IMR-90 (cell line): ENCODE data around the gene CRYZL1. TPM values are rescaled to one million over a fixed set of nuclear protein-coding genes. Genes with fewer than 3 reads are reported as not detected.
A peak's percentile ranks its signal among the peaks of the same experiment; 100 is the strongest.

Experiments used
- ATAC-seq: fragments of 200-7000 bp; cut with Tn5 transposase; 2 replicates; pipeline ENCODE4 v1.9.1; 2020; ENCODE audit warnings: low read depth, mild to moderate bottlenecking, moderate library complexity
- BruUV-seq: library from RNA; stranded (reverse); fragments of 400-500 nt; replicated peaks from 2 replicates; lab custom pipeline; 2021; lab: Mats Ljungman, UMichigan
- CTCF ChIA-PET: fragments of 300-600 bp; formaldehyde crosslinking; extraction: SDS; loops from one replicate; lab custom pipeline; 2021; ENCODE audit warnings: antibody characterized with exemption; lab: Yijun Ruan, JAX
- POLR2A ChIA-PET: fragments of 300-600 bp; sonication (Branson Sonifier 250); formaldehyde crosslinking; loops from one replicate; lab custom pipeline; 2022; ENCODE audit warnings: antibody characterized with exemption; ENCODE audit not compliant: unreplicated experiment; lab: Charles Lee
- DNase-seq: peaks from one replicate; pipeline ENCODE4 v3.0.0; 2013
- H2AFZ ChIP-seq: replicated peaks from 2 replicates; pipeline ENCODE3; 2013; ENCODE audit warnings: low read length, mild to moderate bottlenecking; ENCODE audit not compliant: poor library complexity
- H2AK5ac ChIP-seq: 2 replicates; pipeline ENCODE4 v1.6.1; 2013; ENCODE audit warnings: low read depth, low read length, inconsistent platforms
- H2AK9ac ChIP-seq: replicated peaks from 2 replicates; pipeline ENCODE3; 2013; ENCODE audit warnings: mild to moderate bottlenecking, low read depth, low read length, moderate library complexity; ENCODE audit not compliant: poor library complexity
- H2BK120ac ChIP-seq: 2 replicates; pipeline ENCODE4 v1.6.1; 2013; ENCODE audit warnings: low read depth, low read length, inconsistent platforms
- H2BK15ac ChIP-seq: 3 replicates; pipeline ENCODE4 v1.6.1; 2013; ENCODE audit warnings: low read depth, low read length, inconsistent platforms
- H2BK20ac ChIP-seq: 2 replicates; pipeline ENCODE4 v1.6.1; 2013; ENCODE audit warnings: low read depth, mild to moderate bottlenecking, inconsistent platforms, low read length, moderate library complexity
- H2BK5ac ChIP-seq: 2 replicates; pipeline ENCODE4 v1.6.1; 2013; ENCODE audit warnings: mild to moderate bottlenecking, low read depth, low read length, inconsistent platforms; ENCODE audit not compliant: poor library complexity, severe bottlenecking
- H3K14ac ChIP-seq: replicated peaks from 2 replicates; pipeline ENCODE4 v1.6.1; 2013; ENCODE audit warnings: low read depth, low read length, inconsistent platforms
- H3K18ac ChIP-seq: 2 replicates; pipeline ENCODE4 v1.6.1; 2013; ENCODE audit warnings: low read depth, low read length, control low read depth
- H3K23ac ChIP-seq: 2 replicates; pipeline ENCODE4 v1.6.1; 2013; ENCODE audit warnings: low read depth, low read length, inconsistent platforms
- H3K27ac ChIP-seq: 2 replicates; pipeline ENCODE4 v1.5.1; 2013; ENCODE audit warnings: mild to moderate bottlenecking, control low read depth, low read length; ENCODE audit not compliant: insufficient read depth
- H3K27me3 ChIP-seq: 2 replicates; pipeline ENCODE4 v1.6.1; 2013; ENCODE audit warnings: low read length; ENCODE audit not compliant: control insufficient read depth, insufficient read depth
- H3K36me3 ChIP-seq: 2 replicates; pipeline ENCODE4 v1.6.1; 2013; ENCODE audit warnings: low read length, mixed read lengths; ENCODE audit not compliant: control insufficient read depth, insufficient read depth
- H3K4ac ChIP-seq: 2 replicates; pipeline ENCODE4 v1.6.1; 2013; ENCODE audit warnings: low read depth, low read length, inconsistent platforms
- H3K4me1 ChIP-seq: 2 replicates; pipeline ENCODE4 v1.6.1; 2013; ENCODE audit warnings: low read length, mixed read lengths; ENCODE audit not compliant: control insufficient read depth, insufficient read depth
- H3K4me2 ChIP-seq: 2 replicates; pipeline ENCODE4 v1.6.1; 2013; ENCODE audit warnings: low read depth, mild to moderate bottlenecking, control low read depth, low read length, moderate library complexity
- H3K4me3 ChIP-seq: 2 replicates; pipeline ENCODE4 v1.5.1; 2013; ENCODE audit warnings: low read depth, mild to moderate bottlenecking, control low read depth, low read length, moderate library complexity; ENCODE audit not compliant: insufficient read depth
- H3K56ac ChIP-seq: 2 replicates; pipeline ENCODE4 v1.6.1; 2013; ENCODE audit warnings: low read length, inconsistent platforms; ENCODE audit not compliant: insufficient read depth; ENCODE audit errors: extremely low read depth
- H3K79me1 ChIP-seq, 2 experiments: 2 replicates each; pipeline ENCODE4 v1.6.1; 2013; ENCODE audit warnings: low read length in 2 of 2, inconsistent platforms in 1 of 2, low read depth in 1 of 2
- H3K9ac ChIP-seq: 2 replicates; pipeline ENCODE4 v1.6.1; 2013; ENCODE audit warnings: low read depth, low read length, control low read depth
- H3K9me1 ChIP-seq: 2 replicates; pipeline ENCODE4 v1.6.1; 2013; ENCODE audit warnings: low read length, inconsistent platforms; ENCODE audit not compliant: insufficient read depth
- H3K9me3 ChIP-seq: 2 replicates; pipeline ENCODE4 v1.6.1; 2013; ENCODE audit warnings: low read length; ENCODE audit not compliant: control insufficient read depth, insufficient read depth
- H4K20me1 ChIP-seq: 2 replicates; pipeline ENCODE4 v1.6.1; 2013; ENCODE audit warnings: low read length, inconsistent platforms; ENCODE audit not compliant: insufficient read depth
- H4K5ac ChIP-seq: 2 replicates; pipeline ENCODE4 v1.6.1; 2013; ENCODE audit warnings: mild to moderate bottlenecking, low read depth, low read length, control low read depth
- H4K8ac ChIP-seq, 2 experiments: 2 replicates each; pipeline ENCODE4 v1.6.1; 2013; ENCODE audit warnings: low read depth in 2 of 2, low read length in 2 of 2, control low read depth in 1 of 2, inconsistent platforms in 1 of 2
- H4K91ac ChIP-seq: 2 replicates; pipeline ENCODE4 v1.6.1; 2013; ENCODE audit warnings: low read depth, low read length, inconsistent platforms; ENCODE audit not compliant: insufficient read depth
- CHD1 ChIP-seq: IDR thresholded peaks from 2 replicates; pipeline ENCODE4 v1.6.1; 2012; ENCODE audit warnings: low read depth, low read length, improper control_type of control experiment
- POLR2A ChIP-seq: IDR thresholded peaks from 2 replicates; pipeline ENCODE4 v1.6.1; 2012; ENCODE audit warnings: mild to moderate bottlenecking, low read depth, low read length
- RAD21 ChIP-seq: IDR thresholded peaks from 2 replicates; pipeline ENCODE4 v1.6.1; 2012; ENCODE audit warnings: low read length, improper control_type of control experiment
- RCOR1 ChIP-seq: IDR thresholded peaks from 2 replicates; pipeline ENCODE4 v1.6.1; 2012; ENCODE audit warnings: mild to moderate bottlenecking, low read length, improper control_type of control experiment; ENCODE audit not compliant: insufficient replicate concordance
- RFX5 ChIP-seq: IDR thresholded peaks from 2 replicates; pipeline ENCODE4 v1.8.0; 2012; ENCODE audit warnings: low read depth, mild to moderate bottlenecking, low read length, moderate library complexity
- SMC3 ChIP-seq: fragments of 150-350 bp; IDR thresholded peaks from 2 replicates; pipeline ENCODE4 v1.6.1; 2016; ENCODE audit warnings: low read depth, mild to moderate bottlenecking, antibody characterized with exemption, low read length, moderate library complexity
- WGBS, 2 experiments: methylation state at CpG; one replicate each; pipeline versions ENCODE4 v1.1.5 to v1.1.7; 2013; ENCODE audit warnings: missing lambda C conversion rate in 2 of 2; ENCODE audit not compliant: insufficient read length in 1 of 2; ENCODE audit errors: extremely low coverage in 2 of 2; 5-methylcytosine and 5-hydroxymethylcytosine counted together
- dilution Hi-C: fragments of 300-500 bp; cut with HindIII; formaldehyde crosslinking; loops from one replicate; pipeline ENCODE4 v1.14.3; 2018; ENCODE audit warnings: low sequenced_read_pairs; ENCODE audit not compliant: unreplicated experiment
- in situ Hi-C: fragments of 300-500 bp; cut with MboI; formaldehyde crosslinking; loops from 3 replicates; pipeline ENCODE4 v1.14.3; 2019; ENCODE audit warnings: low sequenced_read_pairs, inconsistent platforms, mixed read lengths
- intact Hi-C: fragments of 100-400 bp; cut with micrococcal nuclease; formaldehyde crosslinking; loops from 2 replicates; pipeline ENCODE4 v1.10.0; 2022
- polyA plus RNA-seq, 3 experiments: library from polyadenylated mRNA; depleted of rRNA; stranded (reverse); fragments of >200 nt; gene quantifications; 2 replicates each; pipeline ENCODE4 v1.2.3, GENCODE V29; 2012; ENCODE audit warnings: low replicate concordance in 1 of 3
- total RNA-seq: library from RNA; depleted of rRNA; stranded (reverse); fragments of >200 nt; gene quantifications from 2 replicates; pipeline ENCODE4 v1.2.3, GENCODE V29; 2012

Gene CRYZL1
- total and polyA plus RNA-seq, 2 of the 4 experiments (the other 2 are of a cell fraction): 19.9 to 28.5 TPM

DNA sequence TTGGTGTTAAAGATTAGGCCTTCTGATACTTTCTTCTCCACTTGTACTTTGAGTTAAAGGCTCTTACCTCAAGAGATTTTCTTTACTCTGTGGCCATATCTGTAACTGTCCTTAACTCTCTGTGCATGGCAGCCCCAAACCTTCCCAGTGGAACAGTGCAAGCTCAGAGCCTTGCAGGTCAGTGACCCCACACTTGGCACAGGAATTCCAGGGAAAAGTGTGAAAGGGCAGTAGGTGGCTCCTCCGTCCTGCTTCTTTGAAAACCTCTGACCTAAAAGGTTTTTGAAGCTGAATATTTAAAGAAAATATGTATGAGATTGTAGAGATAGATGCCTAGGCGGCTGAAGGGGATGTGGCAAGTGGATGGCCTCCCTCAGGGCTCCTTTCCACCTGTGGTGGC, 27.1 kb upstream of the CRYZL1 start:
- 100% methylated on average over 1 of the region's 2 CpGs; no CpG with 5 or more reads in 1 of the 2 experiments for WGBS, 2 experiments
- ATAC-seq (no peak), DNase-seq (no peak)
- Histone ChIP-seq H3K4me2 (0 out of 2 replicates have a peak overlapping the region, but pooled peaks have one; percentile 7), H2AK9ac (no peak overlapping the region), H2BK120ac (no peak overlapping the region), H4K91ac (no peak overlapping the region), H3K79me1 (peaks cover 58 to 84% of the 10 kb centered on the region in 2 experiments), H3K14ac (no peak overlapping the region), H2BK5ac (no peak overlapping the region), H3K23ac (no peak overlapping the region), H3K36me3 (no peaks in the 10 kb centered on the region; the same call in 1 of the 2 replicates), H2BK15ac (no peak overlapping the region), H3K18ac (no peak overlapping the region), H4K8ac (no peak overlapping the region), H3K4me1 (peaks cover 10% of the 10 kb centered on the region), H2BK20ac (no peak overlapping the region), H3K4ac (no peak overlapping the region), H3K27me3 (no peaks in the 10 kb centered on the region), H4K20me1 (peaks cover 48% of the 10 kb centered on the region), H3K4me3 (no peak overlapping the region), H3K27ac (no peak overlapping the region), H2AK5ac (no peak overlapping the region), H3K56ac (no peak overlapping the region), H2AFZ (no peak overlapping the region), H3K9me1 (peaks cover 28% of the 10 kb centered on the region), H4K5ac (no peak overlapping the region), H3K9ac (no peak overlapping the region), H3K9me3 (no peaks in the 10 kb centered on the region)
- TF ChIP-seq RAD21 (no peak), SMC3 (no peak), POLR2A (no peak), CHD1 (no peak), RFX5 (no peak), RCOR1 (no peak)
- intact Hi-C loops (no loop called here), dilution Hi-C loops (no loop called here), in situ Hi-C loops (no loop called here)
- ChIA-PET POLR2A (no interaction called here), CTCF (no interaction called here)
- no TSS peak for BruUV-seq
